HG03139 (cell line): ENCODE measurements around the gene CYP8B1.

ENCODE experiments used
- ATAC-seq: cut with Tn5 transposase; IDR thresholded peaks from one replicate; pipeline ENCODE4 v1.9.1; 2021; ENCODE audit not compliant: unreplicated experiment

Gene CYP8B1

GRCh38 chr3:42875325-42876151 is at the start of gene CYP8B1:
CYP8B1 (minus strand) TSS chr3:42875879; CDS start chr3:42875816, 63 bp downstream.
- ATAC-seq: no peak

GRCh38 chr3:42923606-42924005 is 47.9 kb upstream of the CYP8B1 start:
- no peak for ATAC-seq

- no peak for ATAC-seq
These were observed 39.3 kb upstream of the CYP8B1 start for GRCh38 chr3:42914771-42915515.

GRCh38 chr3:42911551-42911950 is 35.9 kb upstream of the CYP8B1 start:
- ATAC-seq: no peak

GRCh38 chr3:42908675-42909074 is 33.0 kb upstream of the CYP8B1 start:
- ATAC-seq: no peak

- no peak for ATAC-seq
These were observed 31.1 kb upstream of the CYP8B1 start for GRCh38 chr3:42906848-42907183.

GRCh38 chr3:42906070-42906847 is 30.6 kb upstream of the CYP8B1 start, which contains the start of gene ZNF662:
ZNF662 (plus strand) TSS chr3:42906142; CDS start chr3:42908115, 1,973 bp downstream.
- ATAC-seq: no peak

- no peak for ATAC-seq
These were observed 30.0 kb upstream of the CYP8B1 start for GRCh38 chr3:42905740-42906069.

GRCh38 chr3:42904076-42904475 is 28.4 kb upstream of the CYP8B1 start:
- no peak for ATAC-seq

GRCh38 chr3:42902257-42902656 is 26.6 kb upstream of the CYP8B1 start:
- ATAC-seq: no peak

GRCh38 chr3:42901073-42901415 is 25.4 kb upstream of the CYP8B1 start:
- no peak for ATAC-seq

- ATAC-seq: no peak
These were observed 24.8 kb upstream of the CYP8B1 start for GRCh38 chr3:42900226-42901072.

GRCh38 chr3:42898896-42899675 is 23.4 kb upstream of the CYP8B1 start:
- ATAC-seq: no peak

- ATAC-seq: no peak
These were observed 19.8 kb upstream of the CYP8B1 start for GRCh38 chr3:42895580-42895868.

GRCh38 chr3:42894698-42895579 is 19.3 kb upstream of the CYP8B1 start:
- ATAC-seq: no peak

GRCh38 chr3:42892807-42893206 is 17.1 kb upstream of the CYP8B1 start:
- ATAC-seq: no peak

- ATAC-seq: no peak
These were observed 16.5 kb upstream of the CYP8B1 start for GRCh38 chr3:42892169-42892568.

- ATAC-seq: no peak
These were observed 15.4 kb upstream of the CYP8B1 start for GRCh38 chr3:42891042-42891441.

GRCh38 chr3:42887084-42887483 is 11.4 kb upstream of the CYP8B1 start:
- no peak for ATAC-seq
